CD14-positive monocyte (primary cell): ENCODE results near the gene POC1A. TPM values are rescaled to one million over a fixed set of nuclear protein-coding genes. Genes with fewer than 3 reads are reported as not detected.

Experiments
- DNase-seq, 3 donors: peaks; one replicate each; pipeline ENCODE4 v3.0.0-alpha.2; 2011 to 2022
- H2AFZ ChIP-seq: 2 replicates; pipeline ENCODE4 v1.6.0; 2012; ENCODE audit warnings: mild to moderate bottlenecking, low read depth, low read length, inconsistent platforms; ENCODE audit not compliant: insufficient read depth, poor library complexity, severe bottlenecking
- H3K27ac ChIP-seq, 2 donors: 1 replicate in 1 of 2; 2 replicates in 1 of 2; pipeline ENCODE4 v1.5.1; 2012 to 2013; ENCODE audit warnings: low read length in 2 of 2, control low read depth in 1 of 2, inconsistent platforms in 1 of 2, low read depth in 1 of 2, mild to moderate bottlenecking in 1 of 2
- H3K27me3 ChIP-seq, 2 donors: one replicate each; pipeline versions ENCODE4 v1.6.0 to v1.6.1; 2011 to 2013; ENCODE audit warnings: low read length in 2 of 2; ENCODE audit not compliant: control insufficient read depth in 2 of 2, insufficient read depth in 2 of 2
- H3K36me3 ChIP-seq, 2 donors: replicated peaks in 1 of 2; 1 replicate in 1 of 2; 2 replicates in 1 of 2; pipeline versions ENCODE4 v1.5.1 to v1.6.1; 2012 to 2013; ENCODE audit warnings: low read length in 2 of 2, control low read depth in 1 of 2, inconsistent platforms in 1 of 2, mild to moderate bottlenecking in 1 of 2; ENCODE audit not compliant: insufficient read depth in 2 of 2, control insufficient read depth in 1 of 2
- H3K4me1 ChIP-seq, 2 donors: 1 replicate in 1 of 2; 2 replicates in 1 of 2; pipeline versions ENCODE4 v1.5.1 to v1.6.1; 2012 to 2013; ENCODE audit warnings: low read length in 2 of 2, control low read depth in 1 of 2, inconsistent platforms in 1 of 2, mild to moderate bottlenecking in 1 of 2, moderate library complexity in 1 of 2; ENCODE audit not compliant: insufficient read depth in 2 of 2, control insufficient read depth in 1 of 2
- H3K4me2 ChIP-seq: replicated peaks from 2 replicates; pipeline ENCODE3; 2012; ENCODE audit warnings: low read length, moderate library complexity, mild to moderate bottlenecking; ENCODE audit not compliant: poor library complexity, severe bottlenecking; ENCODE audit errors: extremely low read depth
- H3K4me3 ChIP-seq, 3 experiments: fragments of 200-600 bp in 1 of 3; sonication (generic) in 1 of 3; replicated peaks in 1 of 3; 1 replicate in 2 of 3; 2 replicates in 1 of 3; pipeline ENCODE4 v1.5.1; 2011 to 2013; ENCODE audit warnings: low read length in 3 of 3, mild to moderate bottlenecking in 3 of 3, control low read depth in 2 of 3, low read depth in 2 of 3, inconsistent platforms in 1 of 3, moderate library complexity in 1 of 3
- H3K79me2 ChIP-seq: 2 replicates; pipeline ENCODE4 v1.6.0; 2012; ENCODE audit warnings: mild to moderate bottlenecking, control low read depth, inconsistent platforms, low read length, moderate library complexity; ENCODE audit not compliant: insufficient read depth
- H3K9ac ChIP-seq: 2 replicates; pipeline ENCODE4 v1.6.0; 2017; ENCODE audit warnings: low read length, mild to moderate bottlenecking; ENCODE audit not compliant: insufficient read depth, poor library complexity, severe bottlenecking
- H3K9me3 ChIP-seq, 2 donors: replicated peaks in 1 of 2; 1 replicate in 1 of 2; 2 replicates in 1 of 2; pipeline versions ENCODE4 v1.5.1 to v1.6.1; 2012 to 2013; ENCODE audit warnings: low read length in 2 of 2, control low read depth in 1 of 2; ENCODE audit not compliant: control insufficient read depth in 1 of 2, insufficient read depth in 1 of 2
- H4K20me1 ChIP-seq: 2 replicates; pipeline ENCODE4 v1.6.0; 2012; ENCODE audit warnings: mild to moderate bottlenecking, low read length, control low read depth, moderate library complexity; ENCODE audit not compliant: insufficient read depth
- H3K27ac Mint-ChIP-seq, 7 donors: one replicate each; pipeline ENCODE4 v1.8.0; 2020; ENCODE audit warnings: mild to moderate bottlenecking in 7 of 7, mixed read lengths in 7 of 7, moderate library complexity in 6 of 7, inconsistent platforms in 2 of 7
- H3K27me3 Mint-ChIP-seq, 3 donors: one replicate each; pipeline ENCODE4 v1.8.0; 2021 to 2022; ENCODE audit warnings: low read depth in 3 of 3, mild to moderate bottlenecking in 3 of 3, mixed read lengths in 3 of 3, moderate library complexity in 3 of 3, inconsistent platforms in 1 of 3
- H3K36me3 Mint-ChIP-seq, 2 donors: one replicate each; pipeline ENCODE4 v1.8.0; 2020; ENCODE audit warnings: mixed read lengths in 2 of 2, inconsistent platforms in 1 of 2, mild to moderate bottlenecking in 1 of 2
- H3K4me1 Mint-ChIP-seq: one replicate; pipeline ENCODE4 v1.8.0; 2020; ENCODE audit warnings: mild to moderate bottlenecking, mixed read lengths
- H3K4me3 Mint-ChIP-seq, 2 donors: one replicate each; pipeline ENCODE4 v1.8.0; 2020; ENCODE audit warnings: mild to moderate bottlenecking in 2 of 2, mixed read lengths in 2 of 2, moderate library complexity in 1 of 2
- H3K9me3 Mint-ChIP-seq, 7 donors: one replicate each; pipeline ENCODE4 v1.8.0; 2020 to 2022; ENCODE audit warnings: mixed read lengths in 7 of 7, mild to moderate bottlenecking in 6 of 7, moderate library complexity in 6 of 7, inconsistent platforms in 2 of 7
- CTCF ChIP-seq: fragments of 200-600 bp; IDR thresholded peaks from one replicate; pipeline ENCODE4 v1.8.0; 2022; ENCODE audit warnings: antibody characterized with exemption, mild to moderate bottlenecking
- WGBS: methylation state at CpG from one replicate; pipeline ENCODE4 v1.1.5; 2013; ENCODE audit warnings: missing lambda C conversion rate; ENCODE audit not compliant: insufficient coverage; 5-methylcytosine and 5-hydroxymethylcytosine counted together
- intact Hi-C, 2 donors: fragments of 100-400 bp; cut with micrococcal nuclease; formaldehyde crosslinking; loops; one replicate each; pipeline versions ENCODE4 v1.15.0 to v1.15.1; 2023
- polyA plus RNA-seq, 3 donors: library from polyadenylated mRNA; depleted of rRNA in 1 of 3; unstranded in 2 of 3; stranded (reverse) in 1 of 3; fragments of 300-500 nt in 2 of 3; fragments of >200 nt in 1 of 3; fragmentation: Illumina TruSeq in 2 of 3; gene quantifications; 1 replicate in 2 of 3; 2 replicates in 1 of 3; pipeline ENCODE4 v1.2.3, GENCODE V29; 2012 to 2021

POC1A gene
- polyA plus RNA-seq, 3 donors: 1.2 to 2.0 (median 1.5) TPM

- Histone ChIP-seq H3K36me3 (peaks cover 10 to 60% of the 10 kb centered on the region in 2 donors), H3K4me1 (peaks cover 7 to 10% of the 10 kb centered on the region in 2 donors), H3K9ac (no peak overlapping the region), H3K79me2 (no peaks in the 10 kb centered on the region), H3K4me3 (no peak overlapping the region), H3K27ac (peak overlapping the region in 1 of 2 donors; percentile 62), H4K20me1 (no peaks in the 10 kb centered on the region), H3K4me2 (no peak overlapping the region), H2AFZ (no peak overlapping the region), H3K27me3 (no peaks in the 10 kb centered on the region), H3K9me3 (no peaks in the 10 kb centered on the region)
- H3K4me3 Mint-ChIP-seq: no peak overlapping the region
- intact Hi-C loops: no loop called here
- H3K27me3 Mint-ChIP-seq: peaks cover 0 to 2% (median 1%) of the 10 kb centered on the region in 3 donors
- peak overlapping the region in 1 of 7 donors; percentile 42 for H3K27ac Mint-ChIP-seq
- WGBS: 71% methylated on average over 1 of the region's 1 CpG
- no peak for DNase-seq
- H3K9me3 Mint-ChIP-seq: no peaks in the 10 kb centered on the region
- H3K4me1 Mint-ChIP-seq: peaks cover 10% of the 10 kb centered on the region
- no peak for TF ChIP-seq CTCF
- H3K36me3 Mint-ChIP-seq: peaks cover 39 to 75% of the 10 kb centered on the region in 2 donors
These were observed 22.2 kb downstream of the POC1A start for GRCh38 chr3:52132041-52132440.

GRCh38 chr3:52130966-52131622 is 23.1 kb downstream of the POC1A start:
- H3K36me3 ChIP-seq: peaks cover 5 to 55% of the 10 kb centered on the region in 2 donors
- H3K4me2 ChIP-seq: no peak overlapping the region
- no peaks in the 10 kb centered on the region for H3K27me3 ChIP-seq
- H4K20me1 ChIP-seq: no peaks in the 10 kb centered on the region
- intact Hi-C loops: no loop called here
- peaks cover 7 to 10% of the 10 kb centered on the region in 2 donors for H3K4me1 ChIP-seq
- H3K4me3 ChIP-seq: no peak overlapping the region
- peaks cover 0 to 2% (median 1%) of the 10 kb centered on the region in 3 donors for H3K27me3 Mint-ChIP-seq
- H2AFZ ChIP-seq: no peak overlapping the region
- no peak overlapping the region for H3K4me3 Mint-ChIP-seq
- no peak overlapping the region for H3K27ac ChIP-seq
- DNase-seq: no peak
- no peak overlapping the region for H3K9ac ChIP-seq
- TF ChIP-seq CTCF: no peak
- no peaks in the 10 kb centered on the region for H3K79me2 ChIP-seq
- no peaks in the 10 kb centered on the region for H3K9me3 ChIP-seq
- peaks cover 35 to 75% of the 10 kb centered on the region in 2 donors for H3K36me3 Mint-ChIP-seq
- WGBS: 90% methylated on average over 10 of the region's 14 CpGs
- peaks cover 10% of the 10 kb centered on the region for H3K4me1 Mint-ChIP-seq
- H3K27ac Mint-ChIP-seq: no peak overlapping the region
- H3K9me3 Mint-ChIP-seq: no peaks in the 10 kb centered on the region
